GM18502 (cell line): ENCODE results near the gene NT5C2.
"Not testable (repeated sequence)": the region's sequence is repeated elsewhere in the genome, so short reads cannot be mapped to it uniquely, and the experiment has no call there.

Experiments
- ATAC-seq: cut with Tn5 transposase; IDR thresholded peaks from one replicate; pipeline ENCODE4 v1.9.1; 2021; ENCODE audit warnings: mild to moderate bottlenecking; ENCODE audit not compliant: unreplicated experiment, poor library complexity

The NT5C2 gene

DNA sequence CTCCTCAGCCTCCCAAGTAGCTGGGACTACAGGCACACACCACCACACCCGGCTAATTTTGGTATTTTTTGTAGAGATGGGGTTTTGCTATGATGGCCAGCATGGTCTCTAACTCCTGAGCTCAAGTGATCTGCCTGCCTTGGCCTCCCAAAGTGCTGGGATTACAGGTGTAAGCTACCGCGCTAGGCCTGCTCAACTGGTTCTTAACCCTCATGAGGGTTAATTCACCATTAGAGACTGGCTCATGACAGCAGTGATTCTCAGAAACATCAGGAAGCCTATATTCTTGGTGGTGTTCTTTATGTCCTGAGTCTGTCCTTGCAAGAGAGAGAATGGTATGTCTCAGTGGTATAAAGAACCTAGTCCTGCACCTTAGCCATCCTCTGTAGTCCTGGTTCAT lies 10.4 kb upstream of the NT5C2 start:
- ATAC-seq: no peak

DNA sequence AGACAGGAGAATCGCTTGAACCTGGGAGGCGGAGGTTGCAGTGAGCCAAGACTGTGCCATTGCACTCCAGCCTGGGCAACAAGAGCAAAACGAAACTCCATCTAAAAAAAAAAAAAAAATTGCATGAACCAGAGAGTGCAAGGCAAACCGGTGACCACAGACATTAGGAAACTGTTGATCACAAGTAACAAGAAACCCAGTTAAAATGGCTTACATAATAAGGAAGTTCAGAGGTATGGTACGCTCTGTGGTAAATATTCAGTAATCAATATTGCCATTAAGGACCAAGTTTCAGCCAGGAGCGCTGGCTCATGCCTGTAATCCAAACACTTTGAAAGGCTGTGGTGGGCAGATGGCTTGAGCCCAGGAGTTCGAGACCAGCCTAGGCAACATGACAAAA lies 9.2 kb upstream of the NT5C2 start:
- ATAC-seq: no peak

DNA sequence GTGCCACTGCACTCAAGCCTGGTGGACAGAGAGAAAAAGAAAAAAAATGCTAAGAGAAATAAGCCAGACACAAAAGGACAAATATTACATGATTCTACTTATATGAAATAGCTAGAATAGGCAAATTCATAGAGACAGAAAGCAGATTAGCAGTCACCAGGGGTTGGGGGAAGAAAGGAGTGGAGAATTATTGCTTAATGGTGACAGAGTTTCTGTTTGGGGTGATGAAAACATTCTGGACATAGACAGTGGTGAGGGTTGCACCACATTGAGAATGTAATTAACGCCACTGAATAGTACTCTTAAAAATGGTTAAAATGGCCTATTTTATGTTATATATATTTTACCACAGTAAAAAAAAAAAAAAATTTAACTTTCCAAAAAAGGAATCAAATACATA lies 6.4 kb upstream of the NT5C2 start:
- no peak for ATAC-seq

DNA sequence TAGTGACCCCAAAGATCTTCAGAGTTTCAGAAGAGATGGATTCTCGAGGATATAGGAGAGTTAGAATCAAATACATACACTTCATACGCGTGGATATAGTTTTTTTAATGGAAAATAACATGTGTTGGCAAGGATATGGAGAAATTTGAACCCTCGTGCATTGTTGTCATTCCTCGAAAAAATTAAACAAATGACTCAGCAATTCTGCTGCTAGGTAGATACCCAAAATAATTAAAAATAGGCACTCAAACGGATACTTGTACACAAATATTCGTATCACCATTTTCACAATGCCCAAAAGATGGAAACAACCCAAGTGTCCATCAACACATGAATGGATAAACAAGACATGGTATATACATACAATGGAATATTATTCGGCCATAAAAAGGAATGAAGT lies 5.6 kb upstream of the NT5C2 start:
- no peak for ATAC-seq

DNA sequence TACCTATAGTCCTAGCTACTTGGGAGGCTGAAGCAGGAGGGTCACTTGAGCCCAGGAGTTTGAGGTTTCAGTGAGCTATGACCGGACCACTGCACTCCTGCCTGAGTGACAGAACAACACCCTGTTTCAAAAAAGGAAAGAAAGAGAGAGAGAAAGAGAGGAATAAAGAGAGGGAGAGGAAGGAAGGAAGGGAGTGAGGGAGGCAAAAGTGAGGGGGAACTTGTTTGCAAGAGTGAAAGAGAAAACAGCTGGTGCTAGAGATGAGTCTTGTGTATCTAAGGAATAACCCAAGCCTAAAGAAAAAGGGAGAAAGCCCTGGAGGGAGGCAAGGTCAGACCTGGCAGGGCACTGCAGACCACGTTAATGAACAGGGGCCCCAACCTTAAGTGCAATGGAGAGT lies 4.8 kb upstream of the NT5C2 start:
- ATAC-seq: no peak

GRCh38 chr10:103197174-103197573 lies 4.1 kb upstream of the NT5C2 start:
- ATAC-seq: no peak

DNA sequence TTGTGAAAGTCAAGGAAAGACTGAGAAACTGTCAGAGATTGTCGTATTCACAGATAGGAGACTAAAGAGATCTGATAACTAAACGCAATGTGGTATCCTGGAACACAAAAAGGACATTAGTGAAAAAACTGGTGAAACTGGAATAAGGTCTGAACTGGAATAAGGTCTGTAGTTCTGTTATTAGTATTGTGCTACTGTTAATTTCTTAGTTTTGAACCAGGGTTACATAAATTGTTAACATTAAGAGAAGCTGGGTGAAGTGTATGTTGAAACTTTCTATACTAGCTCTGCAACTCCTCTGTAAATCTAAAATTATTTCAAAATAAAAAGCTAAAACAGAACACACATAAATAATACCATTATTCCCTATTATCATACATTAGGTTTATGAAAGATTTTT lies 3.4 kb upstream of the NT5C2 start:
- no peak for ATAC-seq

DNA sequence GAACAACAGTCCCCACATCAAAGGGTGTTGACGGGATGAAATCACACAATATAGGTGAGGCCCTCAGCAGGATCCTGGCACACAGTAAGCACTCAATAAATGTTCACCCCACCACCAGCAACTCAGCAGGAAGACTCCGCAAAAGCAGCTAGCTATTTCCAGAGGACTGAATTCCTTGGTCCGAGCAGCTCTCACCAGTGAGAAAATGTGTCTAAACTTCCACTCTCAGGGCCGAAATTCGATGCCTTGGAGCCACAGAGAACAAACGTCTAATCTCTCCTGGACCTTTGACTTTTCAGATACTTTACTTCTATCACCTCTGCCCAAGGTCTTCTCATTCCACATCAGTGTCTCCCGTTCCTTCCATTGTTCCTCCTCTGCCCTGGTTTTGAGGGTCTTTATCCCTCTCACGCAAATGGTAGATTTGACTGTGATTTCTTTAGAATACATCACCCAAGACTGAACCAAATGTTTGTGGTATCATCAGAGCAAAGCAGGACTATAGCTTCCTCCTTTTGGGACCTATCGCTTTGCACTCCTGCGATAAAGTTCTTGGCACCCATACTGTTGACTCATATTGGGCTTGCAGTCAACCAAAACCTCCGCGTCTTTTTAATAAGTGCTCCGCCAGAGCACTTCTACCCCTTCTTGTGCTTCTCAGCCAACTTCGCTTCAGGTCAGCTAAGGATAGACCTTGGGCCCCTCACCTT lies 903 bp upstream of the NT5C2 start:
- peak; percentile 34 for ATAC-seq

- peak; percentile 52 for ATAC-seq
These were observed 493 bp downstream of the NT5C2 start for GRCh38 chr10:103192451-103193106.

GRCh38 chr10:103192089-103192450 lies 1.0 kb downstream of the NT5C2 start:
- ATAC-seq: no peak

DNA sequence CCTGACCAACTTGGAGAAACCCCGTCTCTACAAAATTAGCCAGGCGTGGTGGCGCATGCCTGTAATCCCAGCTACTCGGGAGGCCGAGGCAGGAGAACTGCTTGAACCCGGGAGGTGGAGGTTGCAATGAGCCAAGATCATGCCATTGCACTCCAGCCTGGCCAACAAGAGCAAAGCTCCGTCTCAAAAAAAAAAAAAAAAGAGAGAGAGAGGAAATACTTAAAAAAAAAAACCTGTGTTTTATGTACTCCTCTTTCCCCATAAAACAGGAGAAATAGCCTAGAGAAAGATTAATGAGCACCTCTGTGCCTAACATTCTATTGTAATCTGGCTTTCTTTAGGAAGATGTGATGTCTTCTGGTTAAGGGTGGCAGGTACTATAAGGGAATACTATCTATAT lies 1.9 kb downstream of the NT5C2 start:
- ATAC-seq: not testable (repeated sequence)

GRCh38 chr10:103188853-103189252 lies 4.2 kb downstream of the NT5C2 start:
- no peak for ATAC-seq

DNA sequence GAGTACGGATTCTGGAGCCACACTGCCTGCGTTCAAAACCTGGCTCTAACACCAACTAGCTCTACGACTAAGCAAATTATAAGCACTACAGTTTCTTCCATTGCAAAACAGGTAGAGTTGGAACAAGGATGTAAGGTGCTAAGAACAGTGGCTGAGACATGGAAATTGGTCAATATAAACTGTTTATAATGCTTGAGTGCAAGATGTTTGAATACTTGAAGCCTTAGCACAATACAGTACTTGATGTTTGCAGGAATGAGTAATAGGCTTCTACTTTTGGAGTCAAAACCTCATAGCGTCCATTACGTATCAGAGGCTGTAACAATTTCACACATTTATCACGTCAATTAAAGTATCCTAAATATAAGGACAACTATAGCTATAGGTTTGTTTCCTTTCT lies 6.9 kb downstream of the NT5C2 start:
- ATAC-seq: no peak

GRCh38 chr10:103184615-103185014 lies 8.5 kb downstream of the NT5C2 start:
- no peak for ATAC-seq

GRCh38 chr10:103183991-103184451 lies 9.1 kb downstream of the NT5C2 start:
- not testable (repeated sequence) for ATAC-seq

DNA sequence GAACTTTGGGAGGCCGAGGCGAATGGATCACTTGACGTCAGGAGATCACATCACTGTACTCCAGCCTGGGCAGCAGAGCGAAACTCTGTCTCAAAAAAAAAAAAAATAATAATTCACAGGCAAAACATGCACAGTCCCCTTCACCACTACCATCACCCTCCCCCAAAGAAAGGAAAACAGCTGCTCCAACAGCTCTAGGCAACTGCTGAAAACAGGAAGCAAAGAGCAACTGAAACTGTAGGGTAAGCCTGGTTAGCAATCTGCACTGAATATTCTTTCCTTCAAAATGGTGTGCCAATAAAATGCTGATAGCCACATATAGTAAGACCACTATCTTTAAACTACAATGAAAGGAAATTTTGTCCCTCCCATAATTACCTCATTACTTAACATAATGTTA lies 11.8 kb downstream of the NT5C2 start:
- ATAC-seq: peak; percentile 84

DNA sequence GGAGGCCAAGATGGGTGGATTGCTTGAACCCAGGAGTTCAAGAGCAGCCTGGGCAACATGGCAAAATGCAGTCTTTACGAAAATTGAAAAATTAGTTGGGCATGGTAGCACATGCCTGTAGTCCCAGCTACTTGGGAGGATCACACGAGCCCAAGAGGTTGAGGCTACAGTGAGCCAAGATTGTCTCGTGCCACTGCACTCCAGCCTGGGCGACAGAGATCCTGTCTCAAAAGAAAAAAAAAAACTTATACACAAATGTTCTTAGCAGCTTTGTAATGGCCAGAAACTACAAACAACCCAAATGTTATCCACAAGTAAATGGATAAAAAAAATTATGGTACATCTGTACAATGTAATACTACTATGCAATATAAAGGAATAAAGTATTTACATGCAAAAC lies 12.6 kb downstream of the NT5C2 start:
- no peak for ATAC-seq

DNA sequence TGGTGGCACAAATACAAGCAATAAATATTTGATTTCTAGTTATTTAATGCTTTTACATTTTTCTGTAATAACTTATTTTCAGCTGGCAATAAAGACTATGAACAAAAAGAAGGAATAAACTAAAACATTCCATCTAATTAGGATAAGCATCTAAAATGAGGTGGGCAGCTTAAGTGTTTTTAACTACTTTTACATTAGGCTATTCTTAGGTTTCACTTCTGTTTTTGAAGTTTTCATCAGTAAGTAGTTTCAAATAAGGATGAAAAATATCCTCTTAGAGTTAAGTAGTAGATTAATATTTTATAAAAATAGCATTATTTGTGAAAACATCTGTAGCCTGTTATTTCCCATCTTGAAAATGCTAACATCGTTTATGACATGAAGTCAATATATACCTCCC lies 15.9 kb downstream of the NT5C2 start:
- no peak for ATAC-seq

- ATAC-seq: no peak
These were observed 17.3 kb downstream of the NT5C2 start for GRCh38 chr10:103175580-103176285.

- not testable (repeated sequence) for ATAC-seq
These were observed 18.7 kb downstream of the NT5C2 start for GRCh38 chr10:103174324-103174723.

- ATAC-seq: no peak
These were observed 21.8 kb downstream of the NT5C2 start for GRCh38 chr10:103171278-103171677.
